OCI-LY7 (cell line): ENCODE data around the gene CACNA1B. TPM values are rescaled to one million over a fixed set of nuclear protein-coding genes. Genes with fewer than 3 reads are reported as not detected.

ENCODE experiments used
- BruUV-seq: library from RNA; stranded (reverse); fragments of 400-500 nt; replicated peaks from 2 replicates; lab custom pipeline; 2021; lab: Mats Ljungman, UMichigan
- CTCF ChIA-PET: fragments of 300-600 bp; sonication (Branson Sonifier 250); formaldehyde crosslinking; loops from one replicate; lab custom pipeline; 2022; ENCODE audit warnings: antibody characterized with exemption; ENCODE audit not compliant: unreplicated experiment; lab: Charles Lee
- POLR2A ChIA-PET: fragments of 300-600 bp; sonication (Branson Sonifier 250); formaldehyde crosslinking; loops from one replicate; lab custom pipeline; 2022; ENCODE audit warnings: antibody characterized with exemption; lab: Charles Lee
- DNase-seq: peaks from one replicate; pipeline ENCODE4 v3.0.0-alpha.2; 2015; ENCODE audit warnings: low spot score
- H2AFZ ChIP-seq: fragments of 200-600 bp; sonication (generic), shearing (Covaris generic); 2 replicates; pipeline ENCODE4 v1.6.1; 2014; ENCODE audit warnings: mild to moderate bottlenecking, antibody characterized with exemption, low read length, moderate library complexity
- H3K27ac ChIP-seq: fragments of 200-600 bp; sonication (generic); 2 replicates; pipeline ENCODE4 v1.5.1; 2014; ENCODE audit warnings: mixed run types, low read depth, mild to moderate bottlenecking, moderate library complexity, low read length, inconsistent platforms; ENCODE audit not compliant: poor library complexity, severe bottlenecking
- H3K36me3 ChIP-seq: fragments of 200-600 bp; sonication (generic); 2 replicates; pipeline ENCODE4 v1.6.1; 2014; ENCODE audit warnings: mild to moderate bottlenecking, antibody characterized with exemption, low read length, moderate library complexity, mixed read lengths; ENCODE audit not compliant: insufficient read depth
- H3K4me1 ChIP-seq: fragments of 200-600 bp; sonication (generic); 2 replicates; pipeline ENCODE4 v1.5.1; 2014; ENCODE audit warnings: mild to moderate bottlenecking, low read length; ENCODE audit not compliant: insufficient read depth, poor library complexity, severe bottlenecking
- H3K4me2 ChIP-seq: fragments of 200-600 bp; sonication (generic); 2 replicates; pipeline ENCODE4 v1.6.1; 2014; ENCODE audit warnings: mild to moderate bottlenecking, low read length
- H3K4me3 ChIP-seq: fragments of 200-600 bp; sonication (generic); 2 replicates; pipeline ENCODE4 v1.5.1; 2014; ENCODE audit warnings: mild to moderate bottlenecking, low read depth, low read length; ENCODE audit not compliant: poor library complexity, severe bottlenecking
- H3K79me2 ChIP-seq: fragments of 200-600 bp; sonication (generic); 2 replicates; pipeline ENCODE4 v1.6.1; 2016; ENCODE audit warnings: low read depth, mild to moderate bottlenecking, low read length, moderate library complexity, mixed read lengths; ENCODE audit not compliant: insufficient read depth
- H3K9me2 ChIP-seq: fragments of 200-600 bp; sonication (generic); 2 replicates; pipeline ENCODE4 v1.6.1; 2016; ENCODE audit warnings: mild to moderate bottlenecking, low read length, mixed read lengths; ENCODE audit not compliant: insufficient read depth
- H3K9me3 ChIP-seq: fragments of 200-600 bp; sonication (generic); 2 replicates; pipeline ENCODE4 v1.6.1; 2014; ENCODE audit warnings: mild to moderate bottlenecking, mixed run types, low read length, mixed read lengths
- H4K20me1 ChIP-seq: fragments of 200-600 bp; sonication (generic); 2 replicates; pipeline ENCODE4 v1.6.1; 2014; ENCODE audit warnings: mild to moderate bottlenecking, antibody characterized with exemption, low read length, moderate library complexity, mixed read lengths; ENCODE audit not compliant: insufficient read depth
- EZH2phosphoT487 ChIP-seq: fragments of 200-600 bp; sonication (generic); IDR thresholded peaks from 2 replicates; pipeline ENCODE4 v1.6.1; 2018; ENCODE audit warnings: low read depth, borderline replicate concordance, mild to moderate bottlenecking, mixed run types, antibody characterized with exemption, low read length, moderate library complexity, mixed read lengths
- intact Hi-C: fragments of 100-400 bp; cut with micrococcal nuclease; formaldehyde crosslinking; loops from one replicate; pipeline ENCODE4 v1.10.0; 2022; ENCODE audit not compliant: unreplicated experiment
- total RNA-seq, 2 experiments: library from RNA; depleted of rRNA in 1 of 2; stranded (reverse); fragments of >200 nt in 1 of 2; shearing (Covaris generic) in 1 of 2; gene quantifications; 2 replicates each; pipeline ENCODE4 v1.2.3, GENCODE V29; 2014 to 2022
- TF ChIP-seq, protein P1 (sequence below): fragments of 200-600 bp; sonication (generic); conservative IDR thresholded peaks from 2 replicates; pipeline ENCODE4 v1.5.1; 2014; ENCODE audit warnings: mild to moderate bottlenecking, antibody characterized with exemption, low read length, moderate library complexity, mixed read lengths

The CACNA1B gene
- total RNA-seq, 2 experiments from 2014 or later: not detected

DNA sequence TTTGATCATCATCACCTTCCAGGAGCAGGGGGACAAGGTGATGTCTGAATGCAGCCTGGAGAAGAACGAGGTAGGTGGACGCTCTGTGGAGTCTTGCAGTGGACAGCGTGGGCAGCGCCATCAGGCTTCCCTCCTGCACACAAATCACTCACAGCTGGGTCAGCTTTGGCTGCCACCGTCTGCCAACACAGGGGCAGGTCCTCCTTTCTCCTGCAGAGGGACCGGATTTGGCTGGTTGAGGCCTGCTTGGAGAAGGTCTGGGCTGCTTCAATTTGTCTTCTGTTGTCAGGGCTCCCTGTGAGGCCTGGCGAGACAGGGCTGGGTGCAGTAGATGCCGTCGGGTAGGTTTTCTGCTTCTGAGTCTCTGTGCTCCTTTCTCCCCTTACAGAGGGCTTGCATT, 180.6 kb downstream of the CACNA1B start:
- Histone ChIP-seq H4K20me1 (no peaks in the 10 kb centered on the region), H3K9me2 (no peaks in the 10 kb centered on the region), H3K4me2 (no peak overlapping the region), H3K9me3 (no peaks in the 10 kb centered on the region), H3K79me2 (no peaks in the 10 kb centered on the region), H3K27ac (no peak overlapping the region), H3K4me3 (no peak overlapping the region), H3K36me3 (no peaks in the 10 kb centered on the region), H3K4me1 (no peaks in the 10 kb centered on the region), H2AFZ (no peak overlapping the region)
- DNase-seq: no peak
- TF ChIP-seq, protein P1, sequence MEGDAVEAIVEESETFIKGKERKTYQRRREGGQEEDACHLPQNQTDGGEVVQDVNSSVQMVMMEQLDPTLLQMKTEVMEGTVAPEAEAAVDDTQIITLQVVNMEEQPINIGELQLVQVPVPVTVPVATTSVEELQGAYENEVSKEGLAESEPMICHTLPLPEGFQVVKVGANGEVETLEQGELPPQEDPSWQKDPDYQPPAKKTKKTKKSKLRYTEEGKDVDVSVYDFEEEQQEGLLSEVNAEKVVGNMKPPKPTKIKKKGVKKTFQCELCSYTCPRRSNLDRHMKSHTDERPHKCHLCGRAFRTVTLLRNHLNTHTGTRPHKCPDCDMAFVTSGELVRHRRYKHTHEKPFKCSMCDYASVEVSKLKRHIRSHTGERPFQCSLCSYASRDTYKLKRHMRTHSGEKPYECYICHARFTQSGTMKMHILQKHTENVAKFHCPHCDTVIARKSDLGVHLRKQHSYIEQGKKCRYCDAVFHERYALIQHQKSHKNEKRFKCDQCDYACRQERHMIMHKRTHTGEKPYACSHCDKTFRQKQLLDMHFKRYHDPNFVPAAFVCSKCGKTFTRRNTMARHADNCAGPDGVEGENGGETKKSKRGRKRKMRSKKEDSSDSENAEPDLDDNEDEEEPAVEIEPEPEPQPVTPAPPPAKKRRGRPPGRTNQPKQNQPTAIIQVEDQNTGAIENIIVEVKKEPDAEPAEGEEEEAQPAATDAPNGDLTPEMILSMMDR: no peak
- TF ChIP-seq EZH2phosphoT487: no peak
- BruUV-seq: no TSS peak
- ChIA-PET POLR2A (no interaction called here), CTCF (no interaction called here)
- intact Hi-C loops: no loop called here

DNA sequence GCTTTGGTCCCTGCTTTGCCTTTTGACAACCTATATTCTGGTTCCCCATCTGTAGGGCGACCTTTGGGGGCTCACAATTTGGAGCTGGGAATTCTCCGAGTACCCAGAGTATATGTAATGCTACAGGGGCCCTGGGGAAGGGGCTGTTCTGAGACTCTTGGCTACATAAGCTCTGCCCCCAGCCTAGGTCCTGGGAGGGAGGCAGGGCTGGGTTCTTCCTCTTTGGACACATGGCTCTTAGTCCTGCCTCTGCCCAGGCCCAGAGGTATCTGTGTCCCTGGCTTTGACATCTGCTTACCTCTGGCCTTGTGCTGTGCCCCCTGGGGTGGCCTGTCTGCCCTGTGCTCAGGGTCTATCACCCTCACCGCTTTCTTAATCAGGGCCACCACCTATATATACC, 181.6 kb downstream of the CACNA1B start:
- ChIA-PET CTCF (no interaction called here), POLR2A (no interaction called here)
- Histone ChIP-seq H3K9me3 (no peaks in the 10 kb centered on the region), H3K4me3 (no peak overlapping the region), H3K9me2 (no peaks in the 10 kb centered on the region), H3K27ac (no peak overlapping the region), H3K36me3 (no peaks in the 10 kb centered on the region), H3K79me2 (no peaks in the 10 kb centered on the region), H4K20me1 (no peaks in the 10 kb centered on the region), H2AFZ (no peak overlapping the region), H3K4me1 (no peaks in the 10 kb centered on the region), H3K4me2 (no peak overlapping the region)
- BruUV-seq: no TSS peak
- intact Hi-C loops: no loop called here
- DNase-seq: no peak
- TF ChIP-seq, protein P1: no peak
- TF ChIP-seq EZH2phosphoT487: no peak

DNA sequence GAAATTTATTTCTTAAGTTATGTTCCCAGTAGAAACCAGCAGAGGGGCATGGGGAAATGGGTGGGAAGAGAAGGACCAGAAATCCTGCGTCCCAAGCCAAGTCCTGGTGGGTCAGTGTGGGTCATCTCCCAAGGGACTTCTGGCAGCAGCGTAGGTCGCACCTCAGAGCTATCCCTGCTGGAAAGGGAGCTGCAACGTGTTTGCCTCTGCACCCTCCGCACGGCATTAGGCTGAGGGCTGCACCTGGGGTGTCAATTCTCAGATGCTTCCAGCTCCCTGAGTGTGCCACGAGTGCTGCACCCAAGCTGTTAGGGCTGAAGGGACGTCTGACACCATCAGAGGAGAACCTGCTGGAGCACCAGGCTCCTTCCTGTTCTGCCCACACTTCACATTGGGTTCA, 182.8 kb downstream of the CACNA1B start:
- no peak overlapping the region for H3K4me3 ChIP-seq
- H4K20me1 ChIP-seq: no peaks in the 10 kb centered on the region
- no peaks in the 10 kb centered on the region for H3K9me3 ChIP-seq
- no peak overlapping the region for H2AFZ ChIP-seq
- H3K36me3 ChIP-seq: no peaks in the 10 kb centered on the region
- BruUV-seq: no TSS peak
- H3K27ac ChIP-seq: no peak overlapping the region
- CTCF ChIA-PET: no interaction called here
- no peak overlapping the region for H3K4me2 ChIP-seq
- no peaks in the 10 kb centered on the region for H3K79me2 ChIP-seq
- no peaks in the 10 kb centered on the region for H3K9me2 ChIP-seq
- POLR2A ChIA-PET: no interaction called here
- DNase-seq: no peak
- H3K4me1 ChIP-seq: no peaks in the 10 kb centered on the region
- intact Hi-C loops: no loop called here
- no peak for TF ChIP-seq EZH2phosphoT487
- TF ChIP-seq, protein P1: no peak
